Osteoblast (primary cell): ENCODE measurements around the gene STAMBP. TPM values are rescaled to one million over a fixed set of nuclear protein-coding genes. Genes with fewer than 3 reads are reported as not detected.

ENCODE experiments used
- DNase-seq: peaks from one replicate; pipeline ENCODE4 v3.0.0; 2011; ENCODE audit warnings: low spot score, mixed read lengths; ENCODE audit not compliant: insufficient read length; ENCODE audit errors: missing footprints
- H2AFZ ChIP-seq: 2 replicates; pipeline ENCODE4 v1.6.0; 2011; ENCODE audit warnings: mild to moderate bottlenecking, low read length
- H3K27ac ChIP-seq: 2 replicates; pipeline ENCODE4 v1.5.1; 2011; ENCODE audit warnings: mild to moderate bottlenecking, low read depth, low read length, moderate library complexity
- H3K27me3 ChIP-seq: 2 replicates; pipeline ENCODE4 v1.6.0; 2012; ENCODE audit warnings: mild to moderate bottlenecking, control low read depth, inconsistent platforms, low read length, moderate library complexity; ENCODE audit not compliant: insufficient read depth
- H3K36me3 ChIP-seq: 2 replicates; pipeline ENCODE4 v1.5.1; 2011; ENCODE audit warnings: mild to moderate bottlenecking, low read length, control low read depth, moderate library complexity; ENCODE audit not compliant: insufficient read depth
- H3K4me1 ChIP-seq: 2 replicates; pipeline ENCODE4 v1.5.1; 2011; ENCODE audit warnings: mild to moderate bottlenecking, low read length, control low read depth, moderate library complexity; ENCODE audit not compliant: insufficient read depth
- H3K4me2 ChIP-seq: 2 replicates; pipeline ENCODE4 v1.6.0; 2011; ENCODE audit warnings: mild to moderate bottlenecking, low read length; ENCODE audit not compliant: insufficient read depth
- H3K4me3 ChIP-seq: fragments of 200-600 bp; sonication (generic); 3 replicates; pipeline ENCODE4 v1.5.1; 2012; ENCODE audit warnings: mild to moderate bottlenecking, low read length, inconsistent platforms; ENCODE audit not compliant: insufficient read depth
- H3K79me2 ChIP-seq: 2 replicates; pipeline ENCODE4 v1.6.0; 2012; ENCODE audit warnings: mild to moderate bottlenecking, low read length, control low read depth, inconsistent platforms; ENCODE audit not compliant: insufficient read depth
- H3K9me3 ChIP-seq: 2 replicates; pipeline ENCODE4 v1.5.1; 2011; ENCODE audit warnings: low read depth, low read length, control low read depth
- H4K20me1 ChIP-seq: 2 replicates; pipeline ENCODE4 v1.6.0; 2012; ENCODE audit warnings: mild to moderate bottlenecking, low read length, control low read depth; ENCODE audit not compliant: insufficient read depth
- CTCF ChIP-seq: IDR thresholded peaks from 2 replicates; pipeline ENCODE4 v1.5.1; 2011; ENCODE audit warnings: mild to moderate bottlenecking, low read depth, low read length, moderate library complexity; ENCODE audit errors: extremely low read depth
- total RNA-seq: library from RNA; depleted of rRNA; stranded (reverse); fragments of >200 nt; gene quantifications from 2 replicates; pipeline ENCODE4 v1.2.3, GENCODE V29; 2012

Gene STAMBP
- total RNA-seq, 1 donor, result 23.2 TPM

- H3K4me1 ChIP-seq, result no peaks in the 10 kb centered on the region
- H3K79me2 ChIP-seq, result no peaks in the 10 kb centered on the region
- DNase-seq, result no peak
- H3K36me3 ChIP-seq, result no peaks in the 10 kb centered on the region
- no peaks in the 10 kb centered on the region for H3K9me3 ChIP-seq
- H3K4me3 ChIP-seq, result no peak overlapping the region
- no peaks in the 10 kb centered on the region for H4K20me1 ChIP-seq
- no peak overlapping the region for H3K27ac ChIP-seq
- no peak for TF ChIP-seq CTCF
- no peak overlapping the region for H2AFZ ChIP-seq
- H3K4me2 ChIP-seq, result no peak overlapping the region
- H3K27me3 ChIP-seq, result peaks cover 21% of the 10 kb centered on the region
These were observed 82.9 kb downstream of the STAMBP start for GRCh38 chr2:73911548-73912208.

- no peaks in the 10 kb centered on the region for H3K9me3 ChIP-seq
- no peak for TF ChIP-seq CTCF
- no peaks in the 10 kb centered on the region for H3K36me3 ChIP-seq
- H2AFZ ChIP-seq, result no peak overlapping the region
- H3K27me3 ChIP-seq, result peaks cover 28% of the 10 kb centered on the region
- no peak for DNase-seq
- H4K20me1 ChIP-seq, result no peaks in the 10 kb centered on the region
- H3K4me3 ChIP-seq, result no peak overlapping the region
- H3K27ac ChIP-seq, result no peak overlapping the region
- no peaks in the 10 kb centered on the region for H3K4me1 ChIP-seq
- H3K4me2 ChIP-seq, result no peak overlapping the region
- H3K79me2 ChIP-seq, result no peaks in the 10 kb centered on the region
These were observed 84.8 kb downstream of the STAMBP start for GRCh38 chr2:73913414-73914054.

DNA sequence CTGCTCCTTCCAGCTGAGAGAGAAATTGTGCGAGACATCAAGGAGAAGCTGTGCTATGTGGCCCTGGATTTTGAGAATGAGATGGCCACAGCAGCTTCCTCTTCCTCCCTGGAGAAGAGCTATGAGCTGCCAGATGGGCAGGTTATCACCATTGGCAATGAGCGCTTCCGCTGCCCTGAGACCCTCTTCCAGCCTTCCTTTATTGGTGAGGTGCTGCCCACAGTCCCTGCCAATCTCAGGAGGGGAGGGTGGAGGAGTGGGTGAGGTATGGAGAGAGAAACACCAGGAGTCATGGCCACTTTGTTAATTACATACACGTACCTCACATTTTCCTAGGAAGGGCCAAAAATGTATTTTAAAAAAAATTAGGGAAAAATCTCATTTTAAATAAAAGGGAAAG is 85.9 kb downstream of the STAMBP start:
- no peak for TF ChIP-seq CTCF
- no peaks in the 10 kb centered on the region for H3K36me3 ChIP-seq
- no peak overlapping the region for H2AFZ ChIP-seq
- peaks cover 33% of the 10 kb centered on the region for H3K27me3 ChIP-seq
- H3K4me1 ChIP-seq, result no peaks in the 10 kb centered on the region
- no peaks in the 10 kb centered on the region for H3K79me2 ChIP-seq
- no peaks in the 10 kb centered on the region for H3K9me3 ChIP-seq
- H4K20me1 ChIP-seq, result no peaks in the 10 kb centered on the region
- H3K4me2 ChIP-seq, result no peak overlapping the region
- no peak overlapping the region for H3K27ac ChIP-seq
- no peak overlapping the region for H3K4me3 ChIP-seq
- DNase-seq, result no peak

DNA sequence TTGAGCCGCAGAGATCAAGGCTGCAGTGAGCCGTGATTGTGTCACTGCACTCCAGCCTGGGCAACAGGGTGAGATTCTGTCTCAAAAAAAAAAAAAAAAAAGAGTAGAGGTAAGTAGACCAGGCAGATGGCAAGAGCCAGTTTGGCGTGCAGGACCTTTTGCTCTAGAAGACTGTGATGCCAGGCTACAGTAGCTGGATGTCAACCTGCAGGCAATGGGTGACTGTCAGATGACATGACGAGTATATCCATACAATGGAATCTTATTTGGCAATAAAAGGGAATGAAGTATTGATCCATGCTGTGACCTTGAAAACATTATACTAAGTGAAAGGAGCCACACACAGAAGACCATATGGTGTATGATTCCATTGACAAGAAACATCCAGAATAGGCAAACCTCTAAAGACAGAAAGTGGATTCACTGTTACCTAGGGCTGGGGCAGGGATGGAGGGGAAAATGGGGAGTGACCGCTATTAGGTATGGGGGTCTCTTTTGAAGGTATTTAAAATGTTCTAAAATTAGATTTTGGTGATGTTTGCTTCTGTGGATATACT is 86.8 kb downstream of the STAMBP start:
- Histone ChIP-seq H3K4me3 (no peak overlapping the region), H3K9me3 (no peaks in the 10 kb centered on the region), H2AFZ (no peak overlapping the region), H3K27ac (no peak overlapping the region), H3K4me1 (no peaks in the 10 kb centered on the region), H3K79me2 (no peaks in the 10 kb centered on the region), H3K27me3 (peaks cover 39% of the 10 kb centered on the region), H3K36me3 (no peaks in the 10 kb centered on the region), H3K4me2 (no peak overlapping the region), H4K20me1 (no peaks in the 10 kb centered on the region)
- no peak for DNase-seq
- no peak for TF ChIP-seq CTCF
